OCI-LY1 (cell line): ENCODE data around the gene RNF41.

ENCODE experiments used
- EZH2 ChIP-seq: fragments of 200-600 bp; sonication (generic), shearing (Covaris generic); IDR thresholded peaks from 2 replicates; pipeline ENCODE4 v1.8.0; 2017; ENCODE audit warnings: borderline replicate concordance, mixed run types, mild to moderate bottlenecking, antibody characterized with exemption, low read length, moderate library complexity, mixed read lengths
- TF ChIP-seq, protein P1 (sequence below): fragments of 200-600 bp; sonication (generic), shearing (Covaris generic); IDR thresholded peaks from 2 replicates; pipeline ENCODE4 v1.5.1; 2017; ENCODE audit warnings: mild to moderate bottlenecking, antibody characterized with exemption, low read length, moderate library complexity, mixed read lengths

DNA sequence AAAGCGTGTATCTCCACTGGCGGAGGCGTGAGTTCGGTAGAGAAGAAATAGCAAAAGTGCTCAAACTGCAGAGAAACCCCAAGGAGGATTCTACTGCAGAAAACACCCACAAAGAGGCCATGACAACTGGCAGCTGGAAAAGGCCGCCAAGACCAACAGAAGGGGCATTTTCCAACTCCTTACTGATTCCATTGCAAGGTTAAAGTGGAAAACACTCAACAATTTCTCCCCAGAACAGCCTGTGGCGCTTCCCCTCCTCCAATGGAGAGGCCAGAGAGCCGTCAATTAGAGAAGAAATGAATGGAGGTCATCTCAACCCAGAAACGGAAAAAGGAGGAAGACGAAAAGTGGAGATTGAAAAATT lies 37.1 kb upstream of the RNF41 start:
- TF ChIP-seq, protein P1, sequence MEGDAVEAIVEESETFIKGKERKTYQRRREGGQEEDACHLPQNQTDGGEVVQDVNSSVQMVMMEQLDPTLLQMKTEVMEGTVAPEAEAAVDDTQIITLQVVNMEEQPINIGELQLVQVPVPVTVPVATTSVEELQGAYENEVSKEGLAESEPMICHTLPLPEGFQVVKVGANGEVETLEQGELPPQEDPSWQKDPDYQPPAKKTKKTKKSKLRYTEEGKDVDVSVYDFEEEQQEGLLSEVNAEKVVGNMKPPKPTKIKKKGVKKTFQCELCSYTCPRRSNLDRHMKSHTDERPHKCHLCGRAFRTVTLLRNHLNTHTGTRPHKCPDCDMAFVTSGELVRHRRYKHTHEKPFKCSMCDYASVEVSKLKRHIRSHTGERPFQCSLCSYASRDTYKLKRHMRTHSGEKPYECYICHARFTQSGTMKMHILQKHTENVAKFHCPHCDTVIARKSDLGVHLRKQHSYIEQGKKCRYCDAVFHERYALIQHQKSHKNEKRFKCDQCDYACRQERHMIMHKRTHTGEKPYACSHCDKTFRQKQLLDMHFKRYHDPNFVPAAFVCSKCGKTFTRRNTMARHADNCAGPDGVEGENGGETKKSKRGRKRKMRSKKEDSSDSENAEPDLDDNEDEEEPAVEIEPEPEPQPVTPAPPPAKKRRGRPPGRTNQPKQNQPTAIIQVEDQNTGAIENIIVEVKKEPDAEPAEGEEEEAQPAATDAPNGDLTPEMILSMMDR = no peak
- TF ChIP-seq EZH2 = no peak
